Astrocyte (in vitro differentiated cells and primary cell): Measurements from ENCODE around the gene NOCT.

Source experiments
- CTCF ChIP-seq: IDR thresholded peaks from 2 replicates; pipeline ENCODE4 v1.5.1; 2011; ENCODE audit warnings: low read depth, mild to moderate bottlenecking, inconsistent platforms, low read length, moderate library complexity; ENCODE audit not compliant: insufficient read depth
- EZH2 ChIP-seq: IDR thresholded peaks from 2 replicates; pipeline ENCODE4 v1.6.1; 2012; ENCODE audit warnings: mild to moderate bottlenecking, low read length, inconsistent platforms; ENCODE audit not compliant: insufficient read depth

- TF ChIP-seq CTCF (no peak), EZH2 (no peak)
Observed at GRCh38 chr4:139082750-139083606, 67.4 kb downstream of the NOCT start.
